RWPE2 (cell line): ENCODE results near the gene AVEN.

Experiments used
- ATAC-seq: fragments of 200-7000 bp; cut with Tn5 transposase; 3 replicates; pipeline ENCODE4 v1.9.1; 2021; ENCODE audit warnings: low read depth
- DNase-seq: peaks from one replicate; pipeline ENCODE4 v3.0.0-alpha.2; 2020; ENCODE audit warnings: low spot score
- H3K27ac ChIP-seq: fragments of 450-650 bp; 2 replicates; pipeline ENCODE4 v1.5.1; 2017; ENCODE audit warnings: mild to moderate bottlenecking; ENCODE audit not compliant: poor library complexity, severe bottlenecking
- H3K27me3 ChIP-seq: fragments of 250-450 bp; sonication (Bioruptor Pico); 2 replicates; pipeline ENCODE4 v1.5.1; 2021; ENCODE audit warnings: mild to moderate bottlenecking, moderate library complexity; ENCODE audit not compliant: insufficient read depth, poor library complexity, severe bottlenecking
- H3K36me3 ChIP-seq: fragments of 250-450 bp; sonication (Bioruptor Pico); 2 replicates; pipeline ENCODE4 v1.5.1; 2020; ENCODE audit warnings: low read depth, mild to moderate bottlenecking, moderate library complexity
- H3K4me1 ChIP-seq: fragments of 250-450 bp; sonication (Bioruptor Pico); 2 replicates; pipeline ENCODE4 v1.5.1; 2021; ENCODE audit warnings: mild to moderate bottlenecking, moderate library complexity; ENCODE audit not compliant: insufficient read depth, poor library complexity, severe bottlenecking
- H3K4me3 ChIP-seq: fragments of 250-450 bp; sonication (Bioruptor Pico); 2 replicates; pipeline ENCODE4 v1.5.1; 2021; ENCODE audit warnings: mild to moderate bottlenecking, moderate library complexity; ENCODE audit not compliant: severe bottlenecking
- H3K9me3 ChIP-seq: fragments of 250-450 bp; sonication (Bioruptor Pico); 2 replicates; pipeline ENCODE4 v1.5.1; 2021; ENCODE audit warnings: mild to moderate bottlenecking, moderate library complexity; ENCODE audit not compliant: severe bottlenecking
- TF ChIP-seq, protein P1 (sequence below): fragments of 450-650 bp; IDR thresholded peaks from one replicate; pipeline ENCODE4 v1.5.1; 2017; ENCODE audit warnings: mild to moderate bottlenecking, moderate library complexity; ENCODE audit not compliant: poor library complexity, severe bottlenecking

Gene AVEN

DNA sequence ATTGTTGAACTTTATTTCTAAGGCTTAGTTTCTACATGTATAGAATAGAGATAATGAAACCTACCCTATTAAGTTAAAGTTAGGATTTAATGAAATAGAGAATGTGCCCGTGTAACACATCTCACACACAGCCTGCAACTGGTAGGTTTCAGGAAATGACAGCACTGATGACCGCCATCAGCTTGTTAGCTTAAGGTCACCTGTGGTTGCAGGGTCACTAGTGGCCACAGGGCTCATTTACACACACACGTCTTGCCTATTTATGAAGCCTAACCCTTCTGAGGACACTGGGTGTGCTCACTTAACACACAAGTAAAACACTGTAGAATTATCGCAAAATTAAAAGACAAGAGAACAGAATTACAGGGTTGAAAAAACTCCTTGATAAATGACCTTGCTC lies 50.6 kb downstream of the AVEN start:
- ATAC-seq (no peak), DNase-seq (no peak)
- Histone ChIP-seq H3K27me3 (no peaks in the 10 kb centered on the region), H3K27ac (no peak overlapping the region), H3K4me3 (no peak overlapping the region), H3K36me3 (no peaks in the 10 kb centered on the region), H3K9me3 (no peaks in the 10 kb centered on the region), H3K4me1 (no peaks in the 10 kb centered on the region)
- TF ChIP-seq, protein P1, sequence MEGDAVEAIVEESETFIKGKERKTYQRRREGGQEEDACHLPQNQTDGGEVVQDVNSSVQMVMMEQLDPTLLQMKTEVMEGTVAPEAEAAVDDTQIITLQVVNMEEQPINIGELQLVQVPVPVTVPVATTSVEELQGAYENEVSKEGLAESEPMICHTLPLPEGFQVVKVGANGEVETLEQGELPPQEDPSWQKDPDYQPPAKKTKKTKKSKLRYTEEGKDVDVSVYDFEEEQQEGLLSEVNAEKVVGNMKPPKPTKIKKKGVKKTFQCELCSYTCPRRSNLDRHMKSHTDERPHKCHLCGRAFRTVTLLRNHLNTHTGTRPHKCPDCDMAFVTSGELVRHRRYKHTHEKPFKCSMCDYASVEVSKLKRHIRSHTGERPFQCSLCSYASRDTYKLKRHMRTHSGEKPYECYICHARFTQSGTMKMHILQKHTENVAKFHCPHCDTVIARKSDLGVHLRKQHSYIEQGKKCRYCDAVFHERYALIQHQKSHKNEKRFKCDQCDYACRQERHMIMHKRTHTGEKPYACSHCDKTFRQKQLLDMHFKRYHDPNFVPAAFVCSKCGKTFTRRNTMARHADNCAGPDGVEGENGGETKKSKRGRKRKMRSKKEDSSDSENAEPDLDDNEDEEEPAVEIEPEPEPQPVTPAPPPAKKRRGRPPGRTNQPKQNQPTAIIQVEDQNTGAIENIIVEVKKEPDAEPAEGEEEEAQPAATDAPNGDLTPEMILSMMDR = no peak

- no peaks in the 10 kb centered on the region for H3K9me3 ChIP-seq
- DNase-seq = no peak
- TF ChIP-seq, protein P1 = no peak
- no peak overlapping the region for H3K27ac ChIP-seq
- H3K36me3 ChIP-seq = no peaks in the 10 kb centered on the region
- no peak for ATAC-seq
- no peaks in the 10 kb centered on the region for H3K4me1 ChIP-seq
- H3K27me3 ChIP-seq = no peaks in the 10 kb centered on the region
- no peak overlapping the region for H3K4me3 ChIP-seq
Measured at GRCh38 chr15:33987444-33987843, 51.6 kb downstream of the AVEN start.

DNA sequence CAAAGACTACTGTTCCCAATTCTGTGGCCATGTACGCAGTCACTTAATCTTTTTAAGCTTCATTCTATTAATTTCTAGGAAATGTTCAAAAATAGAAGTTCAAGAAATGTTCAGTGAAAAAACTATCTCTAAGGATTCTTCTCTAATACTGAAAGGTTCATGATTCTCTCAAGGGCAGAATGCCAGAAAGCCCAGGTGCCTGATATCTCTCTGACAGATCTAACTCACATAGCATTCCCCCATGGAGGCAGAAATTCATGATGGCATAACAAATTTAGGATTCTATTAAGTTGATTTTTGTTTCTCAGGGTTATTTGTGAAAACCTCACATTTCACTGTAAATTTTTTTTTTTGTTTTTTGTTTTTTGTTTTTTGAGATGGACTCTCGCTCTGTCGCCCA lies 53.3 kb downstream of the AVEN start:
- H3K4me1 ChIP-seq = no peaks in the 10 kb centered on the region
- H3K27me3 ChIP-seq = no peaks in the 10 kb centered on the region
- no peaks in the 10 kb centered on the region for H3K36me3 ChIP-seq
- no peaks in the 10 kb centered on the region for H3K9me3 ChIP-seq
- H3K27ac ChIP-seq = no peak overlapping the region
- no peak overlapping the region for H3K4me3 ChIP-seq
- TF ChIP-seq, protein P1 = no peak
- no peak for ATAC-seq
- no peak for DNase-seq

- ATAC-seq (peak; percentile 37; the same call in 2 of the 3 replicates), DNase-seq (no peak)
- H3K4me1 ChIP-seq = no peaks in the 10 kb centered on the region
- H3K27me3 ChIP-seq = no peaks in the 10 kb centered on the region
- H3K27ac ChIP-seq = no peak overlapping the region
- no peaks in the 10 kb centered on the region for H3K36me3 ChIP-seq
- H3K4me3 ChIP-seq = no peak overlapping the region
- H3K9me3 ChIP-seq = no peaks in the 10 kb centered on the region
- TF ChIP-seq, protein P1 = no peak
Measured at GRCh38 chr15:33985287-33985686, 53.7 kb downstream of the AVEN start.

DNA sequence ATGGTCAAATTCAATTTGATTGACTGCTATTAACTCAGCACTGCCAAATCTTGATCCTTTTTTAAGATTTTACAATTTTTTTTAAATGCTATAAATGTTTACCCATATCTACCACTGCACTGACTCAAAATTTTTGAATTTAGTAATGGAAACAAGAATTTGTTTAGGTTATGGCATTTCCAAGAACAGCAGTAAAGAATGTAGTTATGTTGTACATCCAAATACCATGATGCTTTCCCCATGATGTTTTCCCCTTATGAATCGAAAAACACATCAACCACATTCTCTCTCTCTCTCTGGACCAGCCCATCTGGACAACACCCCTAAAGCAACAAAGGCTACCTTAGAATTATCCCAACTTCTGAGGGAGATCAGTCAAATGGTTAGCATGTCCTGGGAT lies 56.5 kb downstream of the AVEN start:
- Histone ChIP-seq H3K9me3 (no peaks in the 10 kb centered on the region), H3K27ac (no peak overlapping the region), H3K27me3 (no peaks in the 10 kb centered on the region), H3K36me3 (no peaks in the 10 kb centered on the region), H3K4me1 (no peaks in the 10 kb centered on the region), H3K4me3 (no peak overlapping the region)
- ATAC-seq (no peak), DNase-seq (no peak)
- TF ChIP-seq, protein P1 = no peak
